Measurements from ENCODE around the gene TBX21.

TBX21 gene

DNA sequence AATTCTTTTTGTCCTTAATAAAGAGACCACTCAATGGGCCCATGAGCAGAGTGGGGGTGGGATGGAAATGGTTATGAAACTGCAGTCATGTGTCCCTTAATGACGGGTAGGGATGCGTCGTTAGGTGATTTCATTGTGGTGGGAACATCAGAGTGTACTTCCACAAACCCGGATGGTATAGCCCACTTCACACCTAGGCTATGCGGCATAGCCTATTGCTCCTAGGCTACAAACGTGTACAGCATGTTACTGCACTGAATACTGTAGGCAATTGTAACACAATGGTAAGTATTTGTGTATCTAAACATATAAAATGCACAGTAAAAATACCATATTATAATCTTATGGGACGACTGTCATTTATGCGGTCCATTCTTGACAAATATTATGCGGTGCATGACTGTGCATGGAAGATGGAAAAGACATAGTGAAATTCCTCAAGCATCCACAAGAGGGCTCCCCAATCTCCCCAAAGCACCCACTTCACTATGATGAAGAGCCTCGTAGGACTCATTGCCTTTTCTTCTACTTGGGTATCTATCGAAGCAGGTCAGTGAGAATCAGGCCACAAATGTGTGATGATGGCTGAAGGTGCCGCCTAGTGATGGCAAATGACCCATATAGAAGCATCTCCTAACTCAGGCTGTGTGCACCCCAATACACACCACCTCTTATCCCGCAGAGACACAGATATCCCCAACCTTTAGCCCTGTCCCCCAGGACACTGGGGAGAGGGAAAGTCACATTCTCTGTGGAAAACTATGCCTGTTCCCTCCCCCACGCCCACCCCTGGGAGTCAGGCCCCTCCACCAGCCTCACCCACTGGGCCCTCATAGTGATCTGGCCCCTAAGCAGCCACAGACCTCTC, 43.5 kb downstream of the TBX21 start:
- no peak overlapping the region for H3K4me3 ChIP-seq (ENCODE audit: low read length)
- DNase-seq (ENCODE audit: low read depth): peak; percentile 63
- TF ChIP-seq, protein P1, sequence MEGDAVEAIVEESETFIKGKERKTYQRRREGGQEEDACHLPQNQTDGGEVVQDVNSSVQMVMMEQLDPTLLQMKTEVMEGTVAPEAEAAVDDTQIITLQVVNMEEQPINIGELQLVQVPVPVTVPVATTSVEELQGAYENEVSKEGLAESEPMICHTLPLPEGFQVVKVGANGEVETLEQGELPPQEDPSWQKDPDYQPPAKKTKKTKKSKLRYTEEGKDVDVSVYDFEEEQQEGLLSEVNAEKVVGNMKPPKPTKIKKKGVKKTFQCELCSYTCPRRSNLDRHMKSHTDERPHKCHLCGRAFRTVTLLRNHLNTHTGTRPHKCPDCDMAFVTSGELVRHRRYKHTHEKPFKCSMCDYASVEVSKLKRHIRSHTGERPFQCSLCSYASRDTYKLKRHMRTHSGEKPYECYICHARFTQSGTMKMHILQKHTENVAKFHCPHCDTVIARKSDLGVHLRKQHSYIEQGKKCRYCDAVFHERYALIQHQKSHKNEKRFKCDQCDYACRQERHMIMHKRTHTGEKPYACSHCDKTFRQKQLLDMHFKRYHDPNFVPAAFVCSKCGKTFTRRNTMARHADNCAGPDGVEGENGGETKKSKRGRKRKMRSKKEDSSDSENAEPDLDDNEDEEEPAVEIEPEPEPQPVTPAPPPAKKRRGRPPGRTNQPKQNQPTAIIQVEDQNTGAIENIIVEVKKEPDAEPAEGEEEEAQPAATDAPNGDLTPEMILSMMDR (IDR thresholded peaks at IDR 0.05; ENCODE audit: insufficient read depth, low read depth, low read length, missing control alignments): peak; percentile 80

DNA sequence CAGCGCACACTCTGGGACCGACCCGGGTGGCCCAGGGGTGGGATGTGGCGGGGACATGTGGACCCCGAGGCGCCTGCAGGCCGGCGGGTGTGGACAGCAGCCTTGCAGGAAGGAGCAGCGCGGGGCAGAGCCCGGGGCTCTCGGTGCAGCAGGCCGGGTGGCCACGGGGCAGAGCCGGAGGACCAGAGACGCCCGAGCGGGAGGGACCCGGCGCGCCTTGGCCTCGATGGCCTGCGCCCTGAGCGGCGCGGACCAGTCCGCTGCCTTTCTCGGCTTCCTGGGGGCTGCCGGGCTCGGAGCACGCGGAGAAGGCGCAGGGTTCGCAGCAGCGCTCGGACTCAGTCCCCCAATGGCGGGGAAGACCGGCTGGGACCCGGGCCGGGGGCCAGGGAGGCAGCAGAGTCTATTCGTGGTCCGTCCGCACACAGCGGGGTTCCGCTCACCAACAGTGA, 45.2 kb downstream of the TBX21 start:
- TF ChIP-seq, protein P1 (IDR thresholded peaks at IDR 0.05; ENCODE audit: insufficient read depth, low read depth, low read length, missing control alignments): no peak
- no peak overlapping the region for H3K4me3 ChIP-seq (ENCODE audit: low read length)
- DNase-seq (ENCODE audit: low read depth): no peak

DNA sequence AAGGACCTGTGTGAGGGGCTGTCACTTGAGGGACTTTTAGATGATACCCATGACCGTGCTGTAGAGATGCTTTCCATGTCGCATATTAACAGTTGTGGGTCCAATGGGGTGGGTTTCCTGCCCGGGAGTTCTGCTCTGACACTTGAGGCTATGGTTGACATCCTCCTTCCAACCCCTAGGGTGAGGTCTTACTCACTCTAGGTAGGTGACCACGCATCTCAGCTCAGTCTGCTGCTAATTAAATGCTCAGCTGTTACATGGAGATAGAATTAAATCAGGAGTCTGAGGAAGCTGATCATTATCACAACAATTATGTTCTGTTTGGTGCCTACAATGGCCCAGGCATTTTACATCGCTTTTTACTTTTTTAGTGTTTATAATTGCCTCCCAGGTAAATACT, 48.4 kb downstream of the TBX21 start:
- no peak for DNase-seq (ENCODE audit: low read depth)
- H3K4me3 ChIP-seq (ENCODE audit: low read length): no peak overlapping the region
- TF ChIP-seq, protein P1 (IDR thresholded peaks at IDR 0.05; ENCODE audit: insufficient read depth, low read depth, low read length, missing control alignments): no peak

DNA sequence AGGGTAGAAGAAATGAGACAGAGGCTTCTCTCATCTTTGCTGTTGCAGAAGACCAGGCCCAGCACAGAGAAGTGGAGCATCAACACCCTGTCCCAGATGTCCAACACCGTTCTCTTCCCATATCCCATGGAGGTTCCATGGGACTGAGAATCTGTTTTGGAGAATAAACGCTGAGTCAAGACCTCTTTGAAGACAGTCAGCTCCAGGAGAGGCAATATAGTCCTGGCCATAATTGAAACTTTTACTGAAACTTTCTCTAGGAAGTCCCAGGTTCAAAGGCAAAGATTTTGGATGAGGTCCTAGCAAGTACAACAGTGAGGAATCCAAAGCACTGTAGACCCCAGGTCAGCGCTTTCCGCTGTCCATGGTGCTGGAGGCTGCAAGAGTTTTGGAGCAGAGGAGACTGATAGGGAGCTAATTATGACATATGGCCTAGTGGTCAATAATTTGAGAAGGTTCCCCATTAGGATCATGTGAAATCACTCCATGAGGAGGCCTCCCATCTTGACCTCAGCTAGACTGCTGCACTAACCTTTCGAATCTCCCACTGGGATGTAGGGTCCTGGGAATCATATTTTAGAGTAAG, 52.6 kb downstream of the TBX21 start:
- H3K4me3 ChIP-seq (ENCODE audit: low read length): no peak overlapping the region
- TF ChIP-seq, protein P1 (IDR thresholded peaks at IDR 0.05; ENCODE audit: insufficient read depth, low read depth, low read length, missing control alignments): no peak
- DNase-seq (ENCODE audit: low read depth): peak; percentile 40

DNA sequence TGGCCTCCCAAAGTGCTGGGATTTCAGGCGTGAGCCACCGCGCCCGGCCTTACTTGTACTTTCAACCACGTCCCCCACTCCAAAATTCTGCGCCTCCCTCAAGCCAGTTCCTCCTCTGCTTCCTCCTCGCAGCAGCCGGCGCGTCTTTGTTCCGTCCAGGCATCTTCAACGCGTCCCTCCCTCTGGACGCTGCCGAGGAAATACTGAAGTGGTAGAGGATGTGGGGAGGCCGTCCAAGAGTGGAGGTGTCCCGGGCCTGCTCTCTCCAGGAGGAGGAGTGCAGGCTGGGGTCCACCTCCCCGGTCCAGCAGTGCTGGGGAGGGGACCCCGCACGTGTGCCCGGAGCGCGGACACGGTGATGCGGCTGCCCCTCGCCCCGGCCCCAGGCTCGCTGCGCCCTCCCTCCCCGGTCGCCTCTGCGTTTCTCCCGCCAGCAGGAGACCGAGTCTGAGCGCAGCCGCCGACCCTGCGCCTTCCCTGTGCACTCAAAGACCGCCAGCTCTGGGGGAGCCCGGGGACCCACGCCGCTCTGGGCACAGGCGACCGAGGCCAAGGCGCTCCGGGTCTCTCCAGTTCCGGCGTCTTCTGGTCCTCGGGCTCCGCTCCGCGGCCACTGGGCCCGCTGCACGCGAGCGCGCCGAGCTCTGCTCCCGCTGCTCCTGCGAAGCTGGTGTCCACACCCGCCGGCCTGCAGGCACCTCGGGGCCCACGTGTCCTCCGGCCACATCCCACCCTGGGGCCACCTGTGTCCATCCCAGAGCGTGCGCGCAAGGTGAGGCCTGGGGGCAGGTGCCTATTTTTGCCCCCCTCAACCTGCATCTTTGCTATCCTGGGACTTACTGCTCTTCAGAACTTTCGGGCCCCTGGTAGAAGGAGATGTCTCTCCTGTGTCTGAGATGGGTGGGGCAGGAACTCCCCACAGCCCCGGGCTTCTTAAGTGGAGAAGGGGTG, 56.9 kb downstream of the TBX21 start:
- no peak overlapping the region for H3K4me3 ChIP-seq (ENCODE audit: low read length)
- TF ChIP-seq, protein P1 (IDR thresholded peaks at IDR 0.05; ENCODE audit: insufficient read depth, low read depth, low read length, missing control alignments): peak; percentile 50
- DNase-seq (ENCODE audit: low read depth): peak; percentile 59

DNA sequence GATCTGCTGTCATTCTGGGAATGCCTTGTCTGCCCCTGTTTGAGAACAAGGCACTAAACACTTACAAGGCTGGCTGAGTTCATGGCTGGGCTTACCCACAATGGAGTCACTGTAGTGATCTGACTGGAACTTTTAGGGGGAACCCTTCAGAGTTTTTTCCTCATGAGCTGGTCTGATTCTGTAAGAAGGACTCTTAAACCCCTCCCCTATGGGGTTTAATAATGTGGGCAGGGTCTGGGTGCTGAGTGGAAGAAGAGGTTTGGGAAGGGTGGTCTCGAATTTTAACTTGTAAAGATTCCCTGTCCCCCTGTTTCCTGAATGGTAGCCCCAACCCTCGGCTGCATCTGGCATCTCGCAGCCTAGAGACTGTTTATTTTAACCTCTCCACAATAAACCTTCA, 58.0 kb downstream of the TBX21 start:
- TF ChIP-seq, protein P1 (IDR thresholded peaks at IDR 0.05; ENCODE audit: insufficient read depth, low read depth, low read length, missing control alignments): no peak
- no peak overlapping the region for H3K4me3 ChIP-seq (ENCODE audit: low read length)
- DNase-seq (ENCODE audit: low read depth): no peak
